HG03060 (cell line): ENCODE measurements around the gene NSUN6.
"Not testable (repeated sequence)": the region's sequence is repeated elsewhere in the genome, so short reads cannot be mapped to it uniquely, and the experiment has no call there.

Source experiments
- ATAC-seq: cut with Tn5 transposase; IDR thresholded peaks from one replicate; pipeline ENCODE4 v1.9.1; 2021; ENCODE audit warnings: low read depth, moderate number of reproducible peaks; ENCODE audit not compliant: unreplicated experiment

NSUN6 gene

GRCh38 chr10:18615618-18616017 lies 35.8 kb downstream of the NSUN6 start:
- ATAC-seq: no peak

- no peak for ATAC-seq
These were observed 40.2 kb downstream of the NSUN6 start for GRCh38 chr10:18611168-18611567.

- no peak for ATAC-seq
These were observed 40.9 kb downstream of the NSUN6 start for GRCh38 chr10:18610517-18610916.

GRCh38 chr10:18608596-18608995 lies 42.8 kb downstream of the NSUN6 start:
- ATAC-seq: no peak

- ATAC-seq: peak; percentile 46
These were observed 43.6 kb downstream of the NSUN6 start for GRCh38 chr10:18607503-18608378.

GRCh38 chr10:18606051-18606695 lies 45.2 kb downstream of the NSUN6 start:
- ATAC-seq: no peak

- no peak for ATAC-seq
These were observed 50.1 kb downstream of the NSUN6 start for GRCh38 chr10:18601321-18601720.

GRCh38 chr10:18599392-18599791 lies 52.0 kb downstream of the NSUN6 start:
- ATAC-seq: no peak

- ATAC-seq: no peak
These were observed 56.7 kb downstream of the NSUN6 start for GRCh38 chr10:18594574-18595156.

GRCh38 chr10:18591141-18591540 lies 60.2 kb downstream of the NSUN6 start:
- ATAC-seq: not testable (repeated sequence)

GRCh38 chr10:18586637-18587036 lies 64.8 kb downstream of the NSUN6 start:
- ATAC-seq: not testable (repeated sequence)

- ATAC-seq: no peak
These were observed 67.7 kb downstream of the NSUN6 start for GRCh38 chr10:18583575-18584270.

- no peak for ATAC-seq
These were observed 68.6 kb downstream of the NSUN6 start for GRCh38 chr10:18582803-18583202.

- ATAC-seq: no peak
These were observed 73.3 kb downstream of the NSUN6 start for GRCh38 chr10:18577823-18578685.

GRCh38 chr10:18576586-18576985 lies 74.8 kb downstream of the NSUN6 start:
- no peak for ATAC-seq

GRCh38 chr10:18572959-18573561 lies 78.3 kb downstream of the NSUN6 start:
- ATAC-seq: no peak

- no peak for ATAC-seq
These were observed 79.6 kb downstream of the NSUN6 start for GRCh38 chr10:18571780-18572179.

GRCh38 chr10:18571076-18571475 lies 80.3 kb downstream of the NSUN6 start:
- no peak for ATAC-seq

GRCh38 chr10:18570386-18570785 lies 81.0 kb downstream of the NSUN6 start:
- ATAC-seq: not testable (repeated sequence)
